GM19397 (cell line): Measurements from ENCODE around the gene ABCA12.

ENCODE experiments used
- ATAC-seq: cut with Tn5 transposase; IDR thresholded peaks from one replicate; pipeline ENCODE4 v1.9.1; 2021; ENCODE audit warnings: mild to moderate bottlenecking, moderate library complexity; ENCODE audit not compliant: unreplicated experiment

Gene ABCA12

GRCh38 chr2:214987261-214987660 is 151.2 kb downstream of the ABCA12 start:
- no peak for ATAC-seq

GRCh38 chr2:214985619-214986018 is 152.8 kb downstream of the ABCA12 start:
- no peak for ATAC-seq

GRCh38 chr2:214966420-214966819 is 172.0 kb downstream of the ABCA12 start:
- no peak for ATAC-seq

- no peak for ATAC-seq
Observed at GRCh38 chr2:214960677-214961076, 177.7 kb downstream of the ABCA12 start.

GRCh38 chr2:214946949-214947348 is 191.5 kb downstream of the ABCA12 start:
- ATAC-seq = peak; percentile 55

GRCh38 chr2:214934006-214934405 is 204.4 kb downstream of the ABCA12 start:
- no peak for ATAC-seq

- ATAC-seq = no peak
Observed at GRCh38 chr2:214904634-214905033, 233.8 kb downstream of the ABCA12 start.

GRCh38 chr2:214904176-214904575 is 234.2 kb downstream of the ABCA12 start:
- no peak for ATAC-seq

- ATAC-seq = no peak
Observed at GRCh38 chr2:214902286-214902685, 236.1 kb downstream of the ABCA12 start.

- no peak for ATAC-seq
Observed at GRCh38 chr2:214899751-214900150, 238.7 kb downstream of the ABCA12 start.

GRCh38 chr2:214896274-214896673 is 242.2 kb downstream of the ABCA12 start:
- ATAC-seq = no peak

- no peak for ATAC-seq
Observed at GRCh38 chr2:214895469-214895868, 243.0 kb downstream of the ABCA12 start.

- ATAC-seq = no peak
Observed at GRCh38 chr2:214889301-214889700, 249.1 kb downstream of the ABCA12 start.

GRCh38 chr2:214881647-214882202 is 256.7 kb downstream of the ABCA12 start:
- no peak for ATAC-seq
